Endothelial cell of umbilical vein (primary cell): ENCODE results near the gene WDR27. TPM values are rescaled to one million over a fixed set of nuclear protein-coding genes. Genes with fewer than 3 reads are reported as not detected.

Experiments used
- BruUV-seq: library from RNA; stranded (reverse); fragments of 400-500 nt; replicated peaks from 2 replicates; lab custom pipeline; 2021; lab: Mats Ljungman, UMichigan
- CTCF ChIA-PET: fragments of 300-600, 350-600 bp; sonication (Branson Sonifier 250); formaldehyde crosslinking; loops from one replicate; lab custom pipeline; 2021; ENCODE audit warnings: antibody characterized with exemption, inconsistent platforms; lab: Charles Lee
- POLR2A ChIA-PET: fragments of 300-600, 350-600 bp; sonication (Branson Sonifier 250); formaldehyde crosslinking; loops from one replicate; lab custom pipeline; 2021; ENCODE audit warnings: antibody characterized with exemption, inconsistent platforms; lab: Charles Lee
- DNase-seq: peaks from one replicate; pipeline ENCODE4 v3.0.0-alpha.2; 2011; ENCODE audit warnings: low read depth, low spot score
- FAIRE-seq: peaks from 2 replicates; lab custom pipeline; 2011; peaks lifted over from hg19 to GRCh38; lab: Jason Lieb, UNC
- H2AFZ ChIP-seq: 2 replicates; pipeline ENCODE4 v1.6.0; 2012; ENCODE audit warnings: low read depth, low read length, control low read depth, inconsistent platforms
- H3K27ac ChIP-seq: 2 replicates; pipeline ENCODE4 v1.5.1; 2011; ENCODE audit warnings: low read depth, mild to moderate bottlenecking, control low read depth, low read length, moderate library complexity; ENCODE audit not compliant: insufficient read depth
- H3K27me3 ChIP-seq, 2 experiments: 2 replicates each; pipeline versions ENCODE4 v1.6.0 to v1.6.1; 2011; ENCODE audit warnings: low read length in 2 of 2, mixed read lengths in 1 of 2; ENCODE audit not compliant: control insufficient read depth in 2 of 2, insufficient read depth in 2 of 2
- H3K36me3 ChIP-seq, 2 experiments: 2 replicates in 1 of 2; 3 replicates in 1 of 2; pipeline ENCODE4 v1.5.1; 2011; ENCODE audit warnings: low read length in 2 of 2, mild to moderate bottlenecking in 1 of 2, moderate library complexity in 1 of 2; ENCODE audit not compliant: control insufficient read depth in 2 of 2, insufficient read depth in 2 of 2; ENCODE audit errors: extremely low read depth in 1 of 2
- H3K4me1 ChIP-seq: 3 replicates; pipeline ENCODE4 v1.5.1; 2011; ENCODE audit warnings: mild to moderate bottlenecking, low read length; ENCODE audit not compliant: control insufficient read depth, insufficient read depth; ENCODE audit errors: extremely low read depth
- H3K4me2 ChIP-seq: 2 replicates; pipeline ENCODE4 v1.6.1; 2011; ENCODE audit warnings: low read length, control low read depth, mixed read lengths; ENCODE audit not compliant: insufficient read depth
- H3K4me3 ChIP-seq, 3 experiments: fragments of 200-600 bp in 1 of 3; sonication (generic), shearing (Covaris generic) in 1 of 3; replicated peaks in 1 of 3; 2 replicates each; pipeline ENCODE4 v1.5.1; 2011 to 2016; ENCODE audit warnings: control low read depth in 3 of 3, low read length in 3 of 3, mild to moderate bottlenecking in 2 of 3, inconsistent platforms in 1 of 3, low read depth in 1 of 3, moderate library complexity in 1 of 3; ENCODE audit not compliant: insufficient read depth in 1 of 3
- H3K79me2 ChIP-seq: 2 replicates; pipeline ENCODE4 v1.6.0; 2012; ENCODE audit warnings: low read length, inconsistent platforms; ENCODE audit not compliant: control insufficient read depth, insufficient read depth
- H3K9ac ChIP-seq: replicated peaks from 2 replicates; pipeline ENCODE3; 2011; ENCODE audit warnings: low read length, control low read depth; ENCODE audit not compliant: insufficient read depth; ENCODE audit errors: extremely low read depth
- H3K9me1 ChIP-seq: replicated peaks from 3 replicates; pipeline ENCODE4 v1.6.0; 2011; ENCODE audit warnings: mild to moderate bottlenecking, low read length; ENCODE audit not compliant: control insufficient read depth, insufficient read depth; ENCODE audit errors: extremely low read depth
- H3K9me3 ChIP-seq: replicated peaks from 2 replicates; pipeline ENCODE4 v1.5.1; 2012; ENCODE audit warnings: low read length, inconsistent platforms; ENCODE audit not compliant: control insufficient read depth, insufficient read depth
- H4K20me1 ChIP-seq: replicated peaks from 2 replicates; pipeline ENCODE3; 2011; ENCODE audit warnings: mild to moderate bottlenecking, low read length; ENCODE audit not compliant: control insufficient read depth, insufficient read depth; ENCODE audit errors: extremely low read depth
- CTCF ChIP-seq, 2 donors: IDR thresholded peaks; 1 replicate in 1 of 2; 2 replicates in 1 of 2; pipeline ENCODE4 v1.5.1; 2011; ENCODE audit warnings: low read length in 2 of 2, mild to moderate bottlenecking in 2 of 2, moderate library complexity in 2 of 2, control low read depth in 1 of 2, inconsistent platforms in 1 of 2, low read depth in 1 of 2; ENCODE audit not compliant: insufficient read depth in 1 of 2; ENCODE audit errors: extremely low read depth in 1 of 2
- EZH2 ChIP-seq: IDR thresholded peaks from 2 replicates; pipeline ENCODE4 v1.6.1; 2012; ENCODE audit warnings: borderline replicate concordance, low read depth, mild to moderate bottlenecking, moderate library complexity, low read length, inconsistent platforms; ENCODE audit not compliant: severe bottlenecking
- FOS ChIP-seq: IDR thresholded peaks from 2 replicates; pipeline ENCODE4 v1.6.1; 2011; ENCODE audit warnings: mild to moderate bottlenecking, low read length, moderate library complexity, borderline replicate concordance; ENCODE audit not compliant: insufficient read depth
- GATA2 ChIP-seq: IDR thresholded peaks from 2 replicates; pipeline ENCODE4 v1.7.0; 2011; ENCODE audit warnings: low read depth, mild to moderate bottlenecking, moderate library complexity, mixed read lengths, low read length; ENCODE audit not compliant: insufficient read length, insufficient read depth
- JUN ChIP-seq: IDR thresholded peaks from 2 replicates; pipeline ENCODE4 v1.6.1; 2011; ENCODE audit warnings: borderline replicate concordance, low read depth; ENCODE audit not compliant: insufficient read length, insufficient read depth
- MYC ChIP-seq: IDR thresholded peaks from one replicate; pipeline ENCODE4 v1.6.1; 2011; ENCODE audit warnings: mild to moderate bottlenecking, low read depth, low read length
- POLR2A ChIP-seq: IDR thresholded peaks from 2 replicates; pipeline ENCODE4 v1.6.1; 2012; ENCODE audit warnings: low read depth, mild to moderate bottlenecking, control low read depth, low read length
- POLR2AphosphoS5 ChIP-seq: IDR thresholded peaks from 2 replicates; pipeline ENCODE4 v1.6.1; 2012; ENCODE audit warnings: low read depth, mild to moderate bottlenecking, control low read depth, low read length, moderate library complexity; ENCODE audit not compliant: insufficient read depth
- dilution Hi-C: fragments of 300-500 bp; cut with MboI; formaldehyde crosslinking; loops from one replicate; pipeline ENCODE4 v1.15.0; 2019; ENCODE audit warnings: low sequenced_read_pairs; ENCODE audit not compliant: extremely low pct_ligation_motif_present
- intact Hi-C: fragments of 100-400 bp; cut with micrococcal nuclease; formaldehyde crosslinking; loops from one replicate; pipeline ENCODE4 v1.10.0; 2022
- polyA plus RNA-seq, 4 experiments: library from polyadenylated mRNA; depleted of rRNA in 3 of 4; stranded (reverse) in 3 of 4; unstranded in 1 of 4; fragments of >200 nt; gene quantifications; 2 replicates each; pipeline versions ENCODE4 v1.2.1 to v1.2.3, GENCODE V29; 2011 to 2012; ENCODE audit warnings: missing spikeins in 1 of 4
- total RNA-seq: library from RNA; stranded (reverse); gene quantifications from 2 replicates; pipeline ENCODE4 v1.2.3, GENCODE V29; 2021
- TF ChIP-seq, protein P1 (sequence below): IDR thresholded peaks from 2 replicates; pipeline ENCODE4 v1.6.1; 2011; ENCODE audit not compliant: insufficient read depth, insufficient read length

Gene WDR27
- total and polyA plus RNA-seq, 2 donors (not counting 3 experiments of a cell fraction or from before 2014, with no cell fraction given) = 60.1 to 69.7 TPM

DNA sequence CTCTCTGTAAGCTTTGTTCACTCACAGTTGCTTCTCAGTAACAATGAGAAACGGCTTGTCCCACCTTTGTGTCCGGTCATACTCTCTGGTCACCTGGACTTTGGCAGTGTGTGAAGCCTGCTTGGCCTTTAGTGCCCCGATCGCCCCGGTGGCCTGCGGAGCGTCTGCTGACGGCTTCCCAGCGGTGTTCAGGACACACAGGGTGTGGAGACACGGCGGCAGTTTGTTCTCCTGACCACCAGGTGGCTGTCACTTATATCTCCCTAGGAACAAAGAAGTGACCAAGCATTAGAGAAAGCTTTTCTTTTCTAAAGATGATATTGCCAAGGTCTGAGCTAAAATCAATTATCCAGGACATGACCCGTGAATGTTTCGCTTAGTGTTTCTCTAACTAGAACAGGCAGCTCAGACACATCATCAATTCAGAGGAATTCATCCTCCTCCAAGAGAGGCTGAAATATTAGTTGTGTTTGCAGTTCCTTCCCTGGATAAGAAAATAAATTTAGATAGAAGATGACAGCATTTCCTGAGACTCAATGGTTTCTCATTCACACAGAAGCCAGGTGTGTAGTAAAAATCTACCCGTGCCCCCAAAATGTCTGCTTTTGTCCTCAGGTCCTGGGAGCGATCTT lies 280.8 kb downstream of the WDR27 start:
- no peaks in the 10 kb centered on the region for H4K20me1 ChIP-seq
- no peak overlapping the region for H3K9ac ChIP-seq
- FAIRE-seq (no peak), DNase-seq (no peak)
- H3K4me3 ChIP-seq = no peak overlapping the region
- no TSS peak for BruUV-seq
- no peaks in the 10 kb centered on the region for H3K36me3 ChIP-seq
- CTCF ChIA-PET = no interaction called here
- H3K27ac ChIP-seq = no peak overlapping the region
- H3K9me1 ChIP-seq = no peaks in the 10 kb centered on the region
- no peaks in the 10 kb centered on the region for H3K27me3 ChIP-seq
- H3K4me1 ChIP-seq = no peaks in the 10 kb centered on the region
- intact Hi-C loops (loop anchor here (10.0 kb wide), 1 partner anchor 234 kb away; no protein-coding TSS in a partner anchor), dilution Hi-C loops (no loop called here)
- no peak overlapping the region for H2AFZ ChIP-seq
- H3K4me2 ChIP-seq = no peak overlapping the region
- POLR2A ChIA-PET = no interaction called here
- no peaks in the 10 kb centered on the region for H3K9me3 ChIP-seq
- no peaks in the 10 kb centered on the region for H3K79me2 ChIP-seq
- TF ChIP-seq JUN (no peak), GATA2 (no peak), POLR2A (no peak), EZH2 (no peak), FOS (no peak), MYC (no peak), CTCF (IDR thresholded peaks at IDR 0.05; ENCODE audit: extremely low read depth in 1 of 2, insufficient read depth in 1 of 2, low read depth in 1 of 2, low read length in 2 of 2) (no peak), POLR2AphosphoS5 (no peak)
- TF ChIP-seq, protein P1, sequence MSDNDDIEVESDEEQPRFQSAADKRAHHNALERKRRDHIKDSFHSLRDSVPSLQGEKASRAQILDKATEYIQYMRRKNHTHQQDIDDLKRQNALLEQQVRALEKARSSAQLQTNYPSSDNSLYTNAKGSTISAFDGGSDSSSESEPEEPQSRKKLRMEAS = no peak
